Spleen (tissue), 11 donors: ENCODE measurements around the gene PTER. TPM values are rescaled to one million over a fixed set of nuclear protein-coding genes. Genes with fewer than 3 reads are reported as not detected.

ENCODE experiments used
- DNase-seq: peaks from one replicate; pipeline ENCODE4 v3.0.0-alpha.2; 2020
- H3K27ac ChIP-seq, 8 donors: fragments of 200-600 bp; sonication (generic) in 7 of 8; 1 replicate in 4 of 8; 2 replicates in 4 of 8; pipeline versions ENCODE4 v1.5.0 to v1.8.0; 2016 to 2021; ENCODE audit warnings: inconsistent platforms in 4 of 8, mild to moderate bottlenecking in 4 of 8, moderate library complexity in 1 of 8
- H3K27me3 ChIP-seq, 7 donors: fragments of 200-600 bp; sonication (generic) in 6 of 7; replicated peaks in 1 of 7; 1 replicate in 4 of 7; 2 replicates in 3 of 7; pipeline versions ENCODE4 v1.5.0 to v1.8.0; 2016 to 2021; ENCODE audit warnings: inconsistent platforms in 3 of 7, mild to moderate bottlenecking in 1 of 7
- H3K36me3 ChIP-seq, 6 donors: fragments of 200-600 bp; sonication (generic) in 5 of 6; 1 replicate in 4 of 6; 2 replicates in 2 of 6; pipeline versions ENCODE4 v1.5.0 to v1.8.0; 2016 to 2021; ENCODE audit warnings: inconsistent platforms in 2 of 6
- H3K4me1 ChIP-seq, 6 donors: fragments of 200-600 bp; sonication (generic) in 5 of 6; 1 replicate in 3 of 6; 2 replicates in 3 of 6; pipeline versions ENCODE4 v1.5.0 to v1.8.0; 2016 to 2021; ENCODE audit warnings: inconsistent platforms in 3 of 6
- H3K4me3 ChIP-seq, 8 donors: fragments of 200-600 bp; sonication (generic) in 7 of 8; 1 replicate in 4 of 8; 2 replicates in 4 of 8; pipeline versions ENCODE4 v1.5.0 to v1.8.0; 2016 to 2021; ENCODE audit warnings: inconsistent platforms in 4 of 8, mild to moderate bottlenecking in 4 of 8, moderate library complexity in 2 of 8
- H3K9me3 ChIP-seq, 8 donors: fragments of 200-600 bp; sonication (generic) in 7 of 8; 1 replicate in 4 of 8; 2 replicates in 4 of 8; pipeline versions ENCODE4 v1.5.0 to v1.8.0; 2016 to 2021; ENCODE audit warnings: inconsistent platforms in 4 of 8
- POLR2A ChIP-seq, 3 donors: fragments of 450-650 bp; IDR thresholded peaks; one replicate each; pipeline ENCODE4 v1.5.1; 2017; ENCODE audit warnings: antibody characterized with exemption in 3 of 3, mild to moderate bottlenecking in 1 of 3
- POLR2AphosphoS5 ChIP-seq, 3 donors: sonication (generic); formaldehyde crosslinking; IDR thresholded peaks; one replicate each; pipeline ENCODE4 v1.5.1; 2017; ENCODE audit warnings: antibody characterized with exemption in 3 of 3
- WGBS, 5 donors: extraction: QIAGEN DNeasy Blood & Tissue Kit in 3 of 5; methylation state at CpG; one replicate each; pipeline versions ENCODE4 v1.1.5 to v1.1.7; 2013 to 2018; 5-methylcytosine and 5-hydroxymethylcytosine counted together
- intact Hi-C: fragments of 100-400 bp; cut with DNase I; formaldehyde crosslinking; loops from one replicate; pipeline ENCODE4 v1.15.0; 2023; ENCODE audit warnings: low total_unique reads
- polyA plus RNA-seq, 3 donors: library from polyadenylated mRNA; stranded (reverse); fragments of 200-250 nt; gene quantifications; one replicate each; pipeline ENCODE4 v1.2.1, GENCODE V29; 2013
- total RNA-seq, 7 donors: library from RNA; depleted of rRNA in 3 of 7; stranded (reverse); fragments of >200 nt in 3 of 7; fragmentation: NEBNext Ultra II Directional in 4 of 7; extraction: Animal tissue kit (Norgen Biotek cat#: 25700) in 4 of 7; gene quantifications; one replicate each; pipeline versions ENCODE4 v1.1.0 to v1.2.1, GENCODE V29; 2016 to 2021
- TF ChIP-seq, protein P1 (sequence below), 11 experiments: fragments of 200-600 bp in 7 of 11; fragments of 450-650 bp in 4 of 11; sonication (generic) in 4 of 11; IDR thresholded peaks in 8 of 11; conservative IDR thresholded peaks in 3 of 11; 1 replicate in 7 of 11; 2 replicates in 4 of 11; pipeline versions ENCODE4 v1.4.0 to v1.8.0; 2016 to 2021; ENCODE audit warnings: antibody characterized with exemption in 11 of 11, inconsistent platforms in 4 of 11, mild to moderate bottlenecking in 1 of 11
- donor health status: healthy with polysubstance abuse.
- donor health status: DM: no; HTN: no; CAD: no; lungs with moderate emphysema.
- donor health status: DM: no; HTN: no; CAD: no.
- donor health status: Bipolar disorder and iron deficiency.
- donor health status: healthy.
- donor health status: DM: no; HTN: no; CAD: no.
- donor health status: DM: yes; HTN: yes; CAD: no.

The PTER gene
- total and polyA plus RNA-seq, 10 donors: 5.2 to 29.3 (median 19.1) TPM

DNA sequence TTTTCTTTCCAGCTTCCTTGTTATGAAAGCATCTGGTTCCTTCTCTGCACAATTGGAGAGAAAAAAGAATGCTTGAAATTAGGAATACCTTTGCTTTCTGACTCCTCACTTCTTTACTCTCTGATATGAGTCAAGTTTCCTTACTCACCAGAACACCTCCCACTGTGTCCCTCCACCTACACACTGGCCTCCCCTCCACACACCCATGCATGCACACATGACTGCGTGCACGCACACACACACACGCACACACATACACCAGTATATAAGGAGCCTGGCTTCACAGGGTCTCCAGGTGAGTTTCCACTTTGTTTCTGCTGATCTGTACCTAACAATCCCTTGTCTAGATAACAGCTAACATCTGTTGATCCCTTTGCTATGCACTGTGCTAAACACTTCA, 11.4 kb upstream of the PTER start:
- intact Hi-C loops: no loop called here
- no peak overlapping the region for H3K4me3 ChIP-seq
- WGBS, 5 donors: 81 to 97% (median 96%) methylated on average over 3 of the region's 3 CpGs

DNA sequence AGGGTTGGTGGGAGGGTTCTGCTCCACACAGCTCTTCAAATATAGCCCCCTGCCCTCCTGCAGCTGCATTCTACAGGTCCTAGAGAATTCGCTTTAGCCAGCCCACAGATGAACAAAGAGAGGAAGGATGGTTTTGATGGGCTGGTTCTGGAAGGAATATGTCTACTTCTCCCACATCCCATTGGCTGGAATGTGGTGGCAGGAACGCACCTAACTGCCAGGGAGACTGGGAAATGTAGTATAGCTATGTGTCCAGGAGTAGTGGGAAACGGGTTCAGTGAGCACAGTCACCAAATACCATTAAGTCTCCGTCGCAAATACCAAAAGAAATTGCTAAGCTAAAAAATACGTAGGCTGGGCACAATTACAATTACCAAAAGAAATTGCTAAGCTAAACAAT, 7.3 kb upstream of the PTER start:
- 76 to 88% (median 83%) methylated on average over 6 of the region's 6 CpGs for WGBS, 5 donors
- Histone ChIP-seq H3K4me1 (no peaks in the 10 kb centered on the region), H3K27ac (no peak overlapping the region), H3K9me3 (peaks cover 0 to 19% (median 2%) of the 10 kb centered on the region in 8 donors), H3K4me3 (no peak overlapping the region), H3K27me3 (no peaks in the 10 kb centered on the region), H3K36me3 (no peaks in the 10 kb centered on the region)
- DNase-seq: no peak
- TF ChIP-seq, protein P1, sequence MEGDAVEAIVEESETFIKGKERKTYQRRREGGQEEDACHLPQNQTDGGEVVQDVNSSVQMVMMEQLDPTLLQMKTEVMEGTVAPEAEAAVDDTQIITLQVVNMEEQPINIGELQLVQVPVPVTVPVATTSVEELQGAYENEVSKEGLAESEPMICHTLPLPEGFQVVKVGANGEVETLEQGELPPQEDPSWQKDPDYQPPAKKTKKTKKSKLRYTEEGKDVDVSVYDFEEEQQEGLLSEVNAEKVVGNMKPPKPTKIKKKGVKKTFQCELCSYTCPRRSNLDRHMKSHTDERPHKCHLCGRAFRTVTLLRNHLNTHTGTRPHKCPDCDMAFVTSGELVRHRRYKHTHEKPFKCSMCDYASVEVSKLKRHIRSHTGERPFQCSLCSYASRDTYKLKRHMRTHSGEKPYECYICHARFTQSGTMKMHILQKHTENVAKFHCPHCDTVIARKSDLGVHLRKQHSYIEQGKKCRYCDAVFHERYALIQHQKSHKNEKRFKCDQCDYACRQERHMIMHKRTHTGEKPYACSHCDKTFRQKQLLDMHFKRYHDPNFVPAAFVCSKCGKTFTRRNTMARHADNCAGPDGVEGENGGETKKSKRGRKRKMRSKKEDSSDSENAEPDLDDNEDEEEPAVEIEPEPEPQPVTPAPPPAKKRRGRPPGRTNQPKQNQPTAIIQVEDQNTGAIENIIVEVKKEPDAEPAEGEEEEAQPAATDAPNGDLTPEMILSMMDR (IDR thresholded peaks at IDR 0.05 in 8 of 11, conservative IDR thresholded peaks at IDR 0.05 in 3 of 11): no peak
- TF ChIP-seq POLR2AphosphoS5 (IDR thresholded peaks at IDR 0.05) (no peak), POLR2A (IDR thresholded peaks at IDR 0.05) (no peak)
- intact Hi-C loops: no loop called here

More for the DNA sequence above, 11.4 kb upstream of the PTER start:
- TF ChIP-seq, protein P1 (IDR thresholded peaks at IDR 0.05 in 8 of 11, conservative IDR thresholded peaks at IDR 0.05 in 3 of 11): no peak
- no peak for TF ChIP-seq POLR2AphosphoS5 (IDR thresholded peaks at IDR 0.05)
- no peak for TF ChIP-seq POLR2A (IDR thresholded peaks at IDR 0.05)
- peaks cover 0 to 5% (median 0%) of the 10 kb centered on the region in 7 donors for H3K27me3 ChIP-seq
- H3K9me3 ChIP-seq: peaks cover 0 to 19% (median 2%) of the 10 kb centered on the region in 8 donors
- H3K36me3 ChIP-seq: no peaks in the 10 kb centered on the region
- no peaks in the 10 kb centered on the region for H3K4me1 ChIP-seq
- H3K27ac ChIP-seq: no peak overlapping the region
- no peak for DNase-seq

DNA sequence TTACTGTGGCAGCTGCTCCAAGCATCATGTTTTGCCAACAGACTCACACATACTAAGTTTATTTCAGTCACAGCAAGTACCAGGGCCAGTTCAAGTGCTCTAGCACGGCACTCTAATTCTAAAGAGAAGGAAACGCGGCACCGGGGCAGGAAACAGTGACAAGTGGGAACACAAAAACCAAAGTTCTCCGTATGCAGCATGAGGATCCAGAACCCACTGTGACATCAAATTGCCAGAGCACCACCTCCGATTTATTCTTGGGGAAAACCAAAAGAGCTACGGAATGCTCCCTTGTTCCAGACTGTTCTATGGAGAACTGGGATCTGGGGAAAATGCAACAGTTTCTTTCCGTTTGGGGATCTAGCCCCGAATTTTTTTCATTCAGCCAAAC, 448 bp upstream of the PTER start:
- Histone ChIP-seq H3K4me3 (peak overlapping the region; percentile 61 to 87 (median 66)), H3K27ac (peak overlapping the region in 7 of 8 donors; percentile 82 to 93 (median 87)), H3K9me3 (no peaks in the 10 kb centered on the region), H3K4me1 (peaks cover 18 to 54% (median 44%) of the 10 kb centered on the region in 6 donors), H3K36me3 (peaks cover 0 to 15% (median 0%) of the 10 kb centered on the region in 6 donors), H3K27me3 (no peaks in the 10 kb centered on the region)
- intact Hi-C loops: loop anchor here (10.0 kb wide), 1 partner anchor 378 kb away; the partner anchor contains the start of gene RSU1
- TF ChIP-seq POLR2AphosphoS5 (IDR thresholded peaks at IDR 0.05) (no peak), POLR2A (IDR thresholded peaks at IDR 0.05) (no peak)
- TF ChIP-seq, protein P1 (IDR thresholded peaks at IDR 0.05 in 8 of 11, conservative IDR thresholded peaks at IDR 0.05 in 3 of 11): no peak
- DNase-seq: no peak
- 0 to 2% (median 1%) methylated on average over 9 of the region's 9 CpGs for WGBS, 5 donors

DNA sequence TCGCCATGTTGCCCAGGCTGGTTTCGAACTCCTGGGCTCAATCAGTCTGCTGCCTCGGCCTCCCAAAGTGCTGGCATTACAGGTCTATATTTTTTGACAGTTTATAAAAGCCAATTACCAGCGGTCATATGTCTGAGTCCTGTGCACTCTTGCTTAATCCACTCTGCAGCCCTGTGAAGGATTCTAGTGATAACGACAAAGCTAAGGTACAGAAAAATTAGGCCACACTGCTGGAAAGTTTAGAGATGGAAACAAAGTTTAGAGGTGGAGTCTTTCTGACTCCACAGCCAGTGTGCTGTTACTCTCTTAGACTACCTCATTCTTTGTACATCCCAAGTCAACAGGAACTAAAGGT, 707 bp downstream of the PTER start:
- peaks cover 0 to 16% (median 0%) of the 10 kb centered on the region in 6 donors for H3K36me3 ChIP-seq
- TF ChIP-seq, protein P1 (IDR thresholded peaks at IDR 0.05 in 8 of 11, conservative IDR thresholded peaks at IDR 0.05 in 3 of 11): no peak
- TF ChIP-seq POLR2A (IDR thresholded peaks at IDR 0.05) (no peak), POLR2AphosphoS5 (IDR thresholded peaks at IDR 0.05) (no peak)
- H3K4me3 ChIP-seq: peak overlapping the region; percentile 61 to 87 (median 66)
- H3K27me3 ChIP-seq: no peaks in the 10 kb centered on the region
- H3K9me3 ChIP-seq: no peaks in the 10 kb centered on the region
- peaks cover 18 to 61% (median 49%) of the 10 kb centered on the region in 6 donors for H3K4me1 ChIP-seq
- 58 to 75% (median 60%) methylated on average over 5 of the region's 5 CpGs for WGBS, 5 donors
- peak overlapping the region; percentile 66 to 93 (median 86) for H3K27ac ChIP-seq
- intact Hi-C loops: loop anchor here (10.0 kb wide), 1 partner anchor 377 kb away; the partner anchor contains the start of gene RSU1
- DNase-seq: no peak
